HepG2 (cell line): Measurements from ENCODE around the gene ESYT1. TPM values are rescaled to one million over a fixed set of nuclear protein-coding genes. Genes with fewer than 3 reads are reported as not detected.

ENCODE experiments used
- ASH2L ChIP-seq: fragments of 300-600, 200-600 bp; sonication (generic); IDR thresholded peaks from 2 replicates; pipeline ENCODE4 v1.7.0; 2017; ENCODE audit warnings: low read depth, mild to moderate bottlenecking, moderate library complexity, mixed read lengths, low read length; ENCODE audit not compliant: insufficient read length
- BCL6 ChIP-seq: IDR thresholded peaks from 2 replicates; pipeline ENCODE4 v1.6.1; 2016; ENCODE audit warnings: missing genetic modification reagents, missing compliant biosample characterization
- CBX2 ChIP-seq, 2 experiments: fragments of 200-600 bp in 1 of 2; sonication (generic); formaldehyde crosslinking in 1 of 2; IDR thresholded peaks; 2 replicates each; pipeline versions ENCODE4 v1.7.0 to v1.8.1; 2018 to 2022; ENCODE audit warnings: low read depth in 2 of 2, low read length in 1 of 2, mild to moderate bottlenecking in 1 of 2, missing genetic modification reagents in 1 of 2
- DMAP1 ChIP-seq: IDR thresholded peaks from 2 replicates; pipeline ENCODE4 v1.6.1; 2016
- KMT2B ChIP-seq: IDR thresholded peaks from 2 replicates; pipeline ENCODE4 v1.6.1; 2016; ENCODE audit warnings: missing genetic modification reagents, missing compliant biosample characterization
- NR2F6 ChIP-seq, 2 experiments: IDR thresholded peaks; 2 replicates each; pipeline ENCODE4 v1.6.1; 2016; ENCODE audit warnings: antibody characterized with exemption in 1 of 2, mild to moderate bottlenecking in 1 of 2
- SMC3 ChIP-seq: IDR thresholded peaks from 2 replicates; pipeline ENCODE4 v1.6.1; 2011; ENCODE audit warnings: low read length, improper control_type of control experiment
- SNAI1 ChIP-seq: sonication (generic); formaldehyde crosslinking; IDR thresholded peaks from 2 replicates; pipeline ENCODE4 v1.5.0; 2020; ENCODE audit warnings: mild to moderate bottlenecking, missing genetic modification reagents, borderline replicate concordance
- SNRNP70 ChIP-seq: fragments of 200-400 bp; formaldehyde crosslinking; IDR thresholded peaks from 2 replicates; pipeline ENCODE4 v1.6.1; 2017; ENCODE audit warnings: mild to moderate bottlenecking, low read depth, low read length, moderate library complexity
- ZNF282 ChIP-seq: fragments of 450-650 bp; IDR thresholded peaks from 2 replicates; pipeline ENCODE4 v1.6.1; 2018; ENCODE audit not compliant: partially characterized antibody
- ZNF337 ChIP-seq: sonication (generic); formaldehyde crosslinking; IDR thresholded peaks from 2 replicates; pipeline ENCODE4 v1.5.1; 2020; ENCODE audit warnings: missing genetic modification reagents, low read depth, mild to moderate bottlenecking, borderline replicate concordance
- ZNF382 ChIP-seq: sonication (generic); formaldehyde crosslinking; IDR thresholded peaks from 2 replicates; pipeline ENCODE4 v1.5.0; 2020; ENCODE audit warnings: missing genetic modification reagents, mild to moderate bottlenecking, borderline replicate concordance
- ZNF605 ChIP-seq: sonication (generic); formaldehyde crosslinking; IDR thresholded peaks from 2 replicates; pipeline ENCODE4 v1.8.0; 2022; ENCODE audit warnings: mild to moderate bottlenecking, missing genetic modification reagents
- polyA plus RNA-seq, 8 experiments: library from polyadenylated mRNA; depleted of rRNA in 3 of 8; stranded (reverse) in 7 of 8; unstranded in 1 of 8; fragments of >200 nt; fragmentation: Illumina TruSeq in 4 of 8; extraction: Trizol in 4 of 8; gene quantifications; 2 replicates each; pipeline versions ENCODE4 v1.2.1 to v1.2.3, GENCODE V29; 2011 to 2016; ENCODE audit warnings: low read depth in 4 of 8, missing spikeins in 1 of 8, mixed read lengths in 1 of 8; ENCODE audit not compliant: insufficient read depth in 1 of 8
- total RNA-seq, 5 experiments: library from RNA; depleted of rRNA; stranded (reverse); fragments of >200 nt; fragmentation: Illumina TruSeq; extraction: Trizol; gene quantifications; 2 replicates each; pipeline ENCODE4 v1.2.3, GENCODE V29; 2016; ENCODE audit warnings: low read depth in 1 of 5
- TF ChIP-seq, protein P1 (sequence below), 2 experiments: fragments of 450-650 bp in 1 of 2; sonication (generic) in 1 of 2; formaldehyde crosslinking in 1 of 2; IDR thresholded peaks; 2 replicates each; pipeline versions ENCODE4 v1.6.1 to v1.8.0; 2016 to 2022; ENCODE audit warnings: antibody characterized with exemption in 1 of 2, mild to moderate bottlenecking in 1 of 2, missing genetic modification reagents in 1 of 2
- TF ChIP-seq, protein P2 (sequence below): sonication (generic); formaldehyde crosslinking; IDR thresholded peaks from 2 replicates; pipeline ENCODE4 v1.4.0; 2020; ENCODE audit warnings: missing genetic modification reagents
- TF ChIP-seq, protein P3 (sequence below): sonication (generic); formaldehyde crosslinking; IDR thresholded peaks from 2 replicates; pipeline ENCODE4 v1.4.0; 2020; ENCODE audit warnings: missing genetic modification reagents, borderline replicate concordance

ESYT1 gene
- total and polyA plus RNA-seq, 2 of the 13 experiments (the other 11 are each of a cell fraction or from before 2014, with no cell fraction given), result 66.9 to 71.0 TPM

- TF ChIP-seq CBX2 (IDR thresholded peaks at IDR 0.05; ENCODE audit: low read depth, low read length) (no peak), CBX2 (CRISPR knock-in tag; IDR thresholded peaks at IDR 0.05; ENCODE audit: low read depth) (no peak), KMT2B (CRISPR knock-in tag) (no peak), ZNF337 (CRISPR knock-in tag) (no peak), SNRNP70 (no peak), ZNF282 (no peak), ASH2L (no peak), ZNF382 (no peak), DMAP1 (CRISPR knock-in tag) (no peak), ZNF605 (CRISPR knock-in tag) (0 out of 2 replicates have a peak, but pooled peaks have one; percentile 28), SNAI1 (CRISPR knock-in tag) (no peak), BCL6 (CRISPR knock-in tag) (no peak), NR2F6 (IDR thresholded peaks at IDR 0.05) (peak; percentile 39), NR2F6 (CRISPR knock-in tag; IDR thresholded peaks at IDR 0.05) (no peak), SMC3 (no peak)
- TF ChIP-seq, protein P1, sequence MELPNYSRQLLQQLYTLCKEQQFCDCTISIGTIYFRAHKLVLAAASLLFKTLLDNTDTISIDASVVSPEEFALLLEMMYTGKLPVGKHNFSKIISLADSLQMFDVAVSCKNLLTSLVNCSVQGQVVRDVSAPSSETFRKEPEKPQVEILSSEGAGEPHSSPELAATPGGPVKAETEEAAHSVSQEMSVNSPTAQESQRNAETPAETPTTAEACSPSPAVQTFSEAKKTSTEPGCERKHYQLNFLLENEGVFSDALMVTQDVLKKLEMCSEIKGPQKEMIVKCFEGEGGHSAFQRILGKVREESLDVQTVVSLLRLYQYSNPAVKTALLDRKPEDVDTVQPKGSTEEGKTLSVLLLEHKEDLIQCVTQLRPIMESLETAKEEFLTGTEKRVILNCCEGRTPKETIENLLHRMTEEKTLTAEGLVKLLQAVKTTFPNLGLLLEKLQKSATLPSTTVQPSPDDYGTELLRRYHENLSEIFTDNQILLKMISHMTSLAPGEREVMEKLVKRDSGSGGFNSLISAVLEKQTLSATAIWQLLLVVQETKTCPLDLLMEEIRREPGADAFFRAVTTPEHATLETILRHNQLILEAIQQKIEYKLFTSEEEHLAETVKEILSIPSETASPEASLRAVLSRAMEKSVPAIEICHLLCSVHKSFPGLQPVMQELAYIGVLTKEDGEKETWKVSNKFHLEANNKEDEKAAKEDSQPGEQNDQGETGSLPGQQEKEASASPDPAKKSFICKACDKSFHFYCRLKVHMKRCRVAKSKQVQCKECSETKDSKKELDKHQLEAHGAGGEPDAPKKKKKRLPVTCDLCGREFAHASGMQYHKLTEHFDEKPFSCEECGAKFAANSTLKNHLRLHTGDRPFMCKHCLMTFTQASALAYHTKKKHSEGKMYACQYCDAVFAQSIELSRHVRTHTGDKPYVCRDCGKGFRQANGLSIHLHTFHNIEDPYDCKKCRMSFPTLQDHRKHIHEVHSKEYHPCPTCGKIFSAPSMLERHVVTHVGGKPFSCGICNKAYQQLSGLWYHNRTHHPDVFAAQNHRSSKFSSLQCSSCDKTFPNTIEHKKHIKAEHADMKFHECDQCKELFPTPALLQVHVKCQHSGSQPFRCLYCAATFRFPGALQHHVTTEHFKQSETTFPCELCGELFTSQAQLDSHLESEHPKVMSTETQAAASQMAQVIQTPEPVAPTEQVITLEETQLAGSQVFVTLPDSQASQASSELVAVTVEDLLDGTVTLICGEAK (IDR thresholded peaks at IDR 0.05), result no peak
- TF ChIP-seq, protein P1 (CRISPR knock-in tag; IDR thresholded peaks at IDR 0.05), result no peak
- TF ChIP-seq, protein P2, sequence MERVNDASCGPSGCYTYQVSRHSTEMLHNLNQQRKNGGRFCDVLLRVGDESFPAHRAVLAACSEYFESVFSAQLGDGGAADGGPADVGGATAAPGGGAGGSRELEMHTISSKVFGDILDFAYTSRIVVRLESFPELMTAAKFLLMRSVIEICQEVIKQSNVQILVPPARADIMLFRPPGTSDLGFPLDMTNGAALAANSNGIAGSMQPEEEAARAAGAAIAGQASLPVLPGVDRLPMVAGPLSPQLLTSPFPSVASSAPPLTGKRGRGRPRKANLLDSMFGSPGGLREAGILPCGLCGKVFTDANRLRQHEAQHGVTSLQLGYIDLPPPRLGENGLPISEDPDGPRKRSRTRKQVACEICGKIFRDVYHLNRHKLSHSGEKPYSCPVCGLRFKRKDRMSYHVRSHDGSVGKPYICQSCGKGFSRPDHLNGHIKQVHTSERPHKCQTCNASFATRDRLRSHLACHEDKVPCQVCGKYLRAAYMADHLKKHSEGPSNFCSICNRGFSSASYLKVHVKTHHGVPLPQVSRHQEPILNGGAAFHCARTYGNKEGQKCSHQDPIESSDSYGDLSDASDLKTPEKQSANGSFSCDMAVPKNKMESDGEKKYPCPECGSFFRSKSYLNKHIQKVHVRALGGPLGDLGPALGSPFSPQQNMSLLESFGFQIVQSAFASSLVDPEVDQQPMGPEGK (CRISPR knock-in tag), result no peak
- TF ChIP-seq, protein P3, sequence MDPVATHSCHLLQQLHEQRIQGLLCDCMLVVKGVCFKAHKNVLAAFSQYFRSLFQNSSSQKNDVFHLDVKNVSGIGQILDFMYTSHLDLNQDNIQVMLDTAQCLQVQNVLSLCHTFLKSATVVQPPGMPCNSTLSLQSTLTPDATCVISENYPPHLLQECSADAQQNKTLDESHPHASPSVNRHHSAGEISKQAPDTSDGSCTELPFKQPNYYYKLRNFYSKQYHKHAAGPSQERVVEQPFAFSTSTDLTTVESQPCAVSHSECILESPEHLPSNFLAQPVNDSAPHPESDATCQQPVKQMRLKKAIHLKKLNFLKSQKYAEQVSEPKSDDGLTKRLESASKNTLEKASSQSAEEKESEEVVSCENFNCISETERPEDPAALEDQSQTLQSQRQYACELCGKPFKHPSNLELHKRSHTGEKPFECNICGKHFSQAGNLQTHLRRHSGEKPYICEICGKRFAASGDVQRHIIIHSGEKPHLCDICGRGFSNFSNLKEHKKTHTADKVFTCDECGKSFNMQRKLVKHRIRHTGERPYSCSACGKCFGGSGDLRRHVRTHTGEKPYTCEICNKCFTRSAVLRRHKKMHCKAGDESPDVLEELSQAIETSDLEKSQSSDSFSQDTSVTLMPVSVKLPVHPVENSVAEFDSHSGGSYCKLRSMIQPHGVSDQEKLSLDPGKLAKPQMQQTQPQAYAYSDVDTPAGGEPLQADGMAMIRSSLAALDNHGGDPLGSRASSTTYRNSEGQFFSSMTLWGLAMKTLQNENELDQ, result no peak
Observed at GRCh38 chr12:56188131-56188777, 60.2 kb downstream of the ESYT1 start (continued).
